B cell (primary cell): ENCODE results near the gene TLL1.

Experiments used
- CTCF ChIP-seq: fragments of 200-600 bp; IDR thresholded peaks from one replicate; pipeline ENCODE4 v1.8.0; 2022; ENCODE audit warnings: antibody characterized with exemption, mild to moderate bottlenecking
- EZH2 ChIP-seq: IDR thresholded peaks from 2 replicates; pipeline ENCODE4 v1.6.1; 2012; ENCODE audit warnings: borderline replicate concordance, low read depth, mild to moderate bottlenecking, moderate library complexity, low read length; ENCODE audit not compliant: insufficient read depth, poor library complexity, severe bottlenecking

GRCh38 chr4:166087569-166087968 is 214.5 kb downstream of the TLL1 start:
- TF ChIP-seq CTCF = no peak
- no peak for TF ChIP-seq EZH2
